GM12878 (cell line): ENCODE results near the gene C10orf105. TPM values are rescaled to one million over a fixed set of nuclear protein-coding genes. Genes with fewer than 3 reads are reported as not detected.

Source experiments
- ATF3 ChIP-seq: IDR thresholded peaks from 2 replicates; pipeline ENCODE4 v1.6.1; 2011; ENCODE audit warnings: low read depth, mild to moderate bottlenecking, low read length, moderate library complexity, borderline replicate concordance; ENCODE audit errors: extremely low read depth
- BHLHE40 ChIP-seq, 2 experiments: fragments of 450-650 bp in 1 of 2; IDR thresholded peaks; 2 replicates each; pipeline ENCODE4 v1.6.1; 2011 to 2017; ENCODE audit warnings: low read depth in 2 of 2, borderline replicate concordance in 1 of 2, improper control_type of control experiment in 1 of 2, low read length in 1 of 2, mild to moderate bottlenecking in 1 of 2
- NFIC ChIP-seq: IDR thresholded peaks from 2 replicates; pipeline ENCODE4 v1.6.1; 2012; ENCODE audit warnings: low read depth, mild to moderate bottlenecking, inconsistent platforms, low read length, moderate library complexity
- PBX3 ChIP-seq: IDR thresholded peaks from 2 replicates; pipeline ENCODE4 v1.6.1; 2011; ENCODE audit warnings: mild to moderate bottlenecking, low read depth, low read length, moderate library complexity; ENCODE audit not compliant: insufficient replicate concordance
- USF1 ChIP-seq: IDR thresholded peaks from 2 replicates; pipeline ENCODE4 v1.6.1; 2011; ENCODE audit warnings: borderline replicate concordance, low read depth, mild to moderate bottlenecking, moderate library complexity, mixed read lengths, low read length; ENCODE audit not compliant: insufficient read depth; ENCODE audit errors: extremely low read length
- polyA plus RNA-seq, 11 experiments: library from polyadenylated mRNA; depleted of rRNA in 4 of 11; unstranded in 6 of 11; stranded (reverse) in 5 of 11; fragments of >200 nt; fragmentation: Nextera tagmentation in 4 of 11; fragmentation: Illumina TruSeq in 1 of 11; extraction: Ambion mirVana in 4 of 11; extraction: Trizol in 1 of 11; gene quantifications; 1 replicate in 1 of 11; 2 replicates in 10 of 11; pipeline versions ENCODE4 v1.2.1 to v1.2.3, GENCODE V29; 2011 to 2016; ENCODE audit warnings: inconsistent platforms in 2 of 11, missing spikeins in 2 of 11, low read depth in 1 of 11
- total RNA-seq, 4 experiments: library from RNA; depleted of rRNA in 3 of 4; stranded (reverse); fragments of >200 nt in 3 of 4; fragmentation: Illumina TruSeq in 1 of 4; extraction: Trizol in 1 of 4; gene quantifications; 2 replicates each; pipeline versions ENCODE4 v1.2.1 to v1.2.3, GENCODE V29; 2013 to 2021

C10orf105 gene
- total and polyA plus RNA-seq, 10 of the 15 experiments (the other 5 are each of a cell fraction or from before 2014, with no cell fraction given): 0.04 to 0.06 (median 0.05) TPM; not detected in 7

- TF ChIP-seq PBX3 (peak; percentile 8), USF1 (peak; percentile 9), ATF3 (no peak), NFIC (no peak), BHLHE40 (IDR thresholded peaks at IDR 0.05; ENCODE audit: borderline replicate concordance in 1 of 2, low read depth in 2 of 2, low read length in 1 of 2) (no peak)
Observed at GRCh38 chr10:71727738-71728737, 8.5 kb upstream of the C10orf105 start (continued).
